ENCODE measurements around the gene C19orf53. TPM values are rescaled to one million over a fixed set of nuclear protein-coding genes. Genes with fewer than 3 reads are reported as not detected.
A peak's percentile ranks its signal among the peaks of the same experiment; 100 is the strongest.

Gene C19orf53
- total RNA-seq, 3 donors from 2014 or later (not counting 1 experiment from before 2014, with no cell fraction given): 52.2 to 56.6 (median 54.7) TPM

DNA sequence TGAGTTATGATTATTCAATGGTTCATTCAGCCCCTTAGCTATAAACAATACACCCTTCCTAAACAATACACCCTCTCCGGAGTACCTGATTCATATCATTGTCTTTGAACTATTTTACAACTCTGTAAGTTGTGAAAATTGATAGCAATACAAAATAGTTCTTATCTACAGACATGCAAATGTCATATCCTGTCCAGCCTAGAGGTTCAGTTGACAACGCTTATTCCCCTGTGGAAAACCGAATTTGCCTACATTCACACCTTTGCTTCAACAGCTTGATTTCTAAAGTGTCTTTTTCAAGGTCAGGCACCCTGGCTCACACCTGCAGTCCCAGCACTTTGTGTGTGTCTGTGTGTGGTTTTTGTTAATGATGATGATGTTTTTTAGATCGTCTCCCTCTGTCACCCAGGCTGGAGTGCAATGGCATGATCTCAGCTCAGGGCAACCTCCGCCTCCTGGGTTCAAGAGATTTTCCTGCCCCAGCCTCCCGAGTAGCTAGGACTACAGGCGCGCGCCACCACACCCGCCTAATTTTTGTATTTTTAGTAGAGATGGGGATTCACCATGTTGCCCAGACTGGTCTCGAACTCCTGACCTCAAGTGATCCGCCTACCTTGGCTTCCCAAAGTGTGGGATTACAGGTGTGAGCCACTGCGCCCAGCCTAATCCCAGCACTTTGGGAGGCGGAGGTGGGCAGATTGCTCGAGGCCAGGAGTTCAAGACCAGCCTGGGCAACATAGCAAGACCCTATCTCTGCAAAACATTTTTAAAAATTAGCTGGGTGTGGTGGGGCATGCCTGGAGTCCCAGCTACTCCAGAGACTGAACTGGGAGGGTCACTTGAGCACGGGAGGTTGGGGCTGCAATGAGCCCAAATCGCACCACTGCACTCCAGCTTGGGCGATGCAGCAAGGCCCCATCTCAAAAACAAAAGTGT lies 9.6 kb downstream of the C19orf53 start:
- Mint-ChIP-seq H3K9me3 (no peaks in the 10 kb centered on the region), H3K4me3 (no peak overlapping the region), H3K27me3 (ENCODE audit: low read depth in 2 of 2) (no peaks in the 10 kb centered on the region), H3K4me1 (peaks cover 17 to 20% of the 10 kb centered on the region in 2 donors), H3K27ac (no peak overlapping the region), H3K36me3 (no peaks in the 10 kb centered on the region)
- intact Hi-C loops (cut with micrococcal nuclease): loop anchor here (2.0 kb wide), 1 partner anchor 53 kb away; no protein-coding TSS in a partner anchor
- Histone ChIP-seq H3K27ac (ENCODE audit: low read length) (no peak overlapping the region), H3K36me3 (ENCODE audit: control insufficient read depth, insufficient read depth, low read length) (peaks cover 8% of the 10 kb centered on the region), H3K9me3 (ENCODE audit: control insufficient read depth, insufficient read depth, low read length) (no peaks in the 10 kb centered on the region), H3K27me3 (ENCODE audit: control insufficient read depth, insufficient read depth, low read length) (no peaks in the 10 kb centered on the region), H3K4me1 (ENCODE audit: control insufficient read depth, insufficient read depth, low read length) (peaks cover 34% of the 10 kb centered on the region), H3K4me3 (ENCODE audit: low read length) (no peak overlapping the region)
- TF ChIP-seq, protein P1, sequence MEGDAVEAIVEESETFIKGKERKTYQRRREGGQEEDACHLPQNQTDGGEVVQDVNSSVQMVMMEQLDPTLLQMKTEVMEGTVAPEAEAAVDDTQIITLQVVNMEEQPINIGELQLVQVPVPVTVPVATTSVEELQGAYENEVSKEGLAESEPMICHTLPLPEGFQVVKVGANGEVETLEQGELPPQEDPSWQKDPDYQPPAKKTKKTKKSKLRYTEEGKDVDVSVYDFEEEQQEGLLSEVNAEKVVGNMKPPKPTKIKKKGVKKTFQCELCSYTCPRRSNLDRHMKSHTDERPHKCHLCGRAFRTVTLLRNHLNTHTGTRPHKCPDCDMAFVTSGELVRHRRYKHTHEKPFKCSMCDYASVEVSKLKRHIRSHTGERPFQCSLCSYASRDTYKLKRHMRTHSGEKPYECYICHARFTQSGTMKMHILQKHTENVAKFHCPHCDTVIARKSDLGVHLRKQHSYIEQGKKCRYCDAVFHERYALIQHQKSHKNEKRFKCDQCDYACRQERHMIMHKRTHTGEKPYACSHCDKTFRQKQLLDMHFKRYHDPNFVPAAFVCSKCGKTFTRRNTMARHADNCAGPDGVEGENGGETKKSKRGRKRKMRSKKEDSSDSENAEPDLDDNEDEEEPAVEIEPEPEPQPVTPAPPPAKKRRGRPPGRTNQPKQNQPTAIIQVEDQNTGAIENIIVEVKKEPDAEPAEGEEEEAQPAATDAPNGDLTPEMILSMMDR (IDR thresholded peaks at IDR 0.05): no peak
- DNase-seq: no peak
- 78% methylated on average over 17 of the region's 18 CpGs for WGBS (ENCODE audit: insufficient coverage)
- no peak for ATAC-seq

DNA sequence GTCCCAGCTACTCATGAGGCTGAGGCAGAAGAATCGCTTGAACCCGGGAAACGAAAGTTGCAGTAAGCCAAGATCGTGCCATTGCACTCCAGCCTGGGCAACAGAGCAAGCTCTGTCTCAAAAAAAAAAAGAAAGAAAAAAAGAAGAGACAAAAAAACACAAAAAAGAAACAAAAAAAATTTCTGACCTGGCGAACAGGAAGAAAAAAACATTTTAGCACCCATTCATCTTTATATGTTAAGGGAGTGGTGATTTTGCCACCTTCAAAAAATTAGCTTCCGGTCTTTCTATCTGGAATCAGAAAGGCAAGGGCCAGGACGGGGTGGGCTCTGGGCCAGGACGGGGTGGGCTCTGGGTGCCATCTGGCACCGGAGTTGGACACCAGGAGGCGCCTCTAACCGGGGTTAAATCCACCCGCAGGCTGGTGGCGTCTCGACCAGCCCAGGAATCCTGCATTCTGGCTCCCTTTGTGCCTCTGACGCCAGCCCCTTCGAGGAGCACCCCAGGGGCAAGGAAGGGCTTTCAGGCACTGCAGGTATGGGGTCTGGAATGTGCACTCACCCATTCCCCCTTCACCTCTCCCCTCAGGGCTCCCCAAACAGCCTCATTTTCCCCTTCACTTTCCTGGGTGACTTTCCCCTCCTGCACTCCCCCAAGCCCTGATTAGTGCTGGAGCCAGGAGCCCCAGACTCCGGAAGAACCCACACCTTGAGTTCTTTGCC lies 10.6 kb downstream of the C19orf53 start:
- intact Hi-C loops (cut with micrococcal nuclease): loop anchor here (1.0 to 2.0 kb wide), 2 partner anchors 52 to 77 kb away; no protein-coding TSS in a partner anchor
- Mint-ChIP-seq H3K9me3 (no peaks in the 10 kb centered on the region), H3K4me1 (peaks cover 21 to 26% of the 10 kb centered on the region in 2 donors), H3K4me3 (peak overlapping the region; percentile 45), H3K27ac (peak overlapping the region; percentile 21 to 75), H3K36me3 (no peaks in the 10 kb centered on the region), H3K27me3 (ENCODE audit: low read depth in 2 of 2) (no peaks in the 10 kb centered on the region)
- TF ChIP-seq, protein P1 (IDR thresholded peaks at IDR 0.05): peak; percentile 79
- H3K36me3 ChIP-seq (ENCODE audit: control insufficient read depth, insufficient read depth, low read length): no peaks in the 10 kb centered on the region
- H3K4me3 ChIP-seq (ENCODE audit: low read length): no peak overlapping the region
- WGBS (ENCODE audit: insufficient coverage): 25% methylated on average over 16 of the region's 17 CpGs
- ATAC-seq (peak; percentile 72 to 80 (median 80)), DNase-seq (peak; percentile 67 to 86)
- peaks cover 45% of the 10 kb centered on the region for H3K4me1 ChIP-seq (ENCODE audit: control insufficient read depth, insufficient read depth, low read length)
- no peaks in the 10 kb centered on the region for H3K9me3 ChIP-seq (ENCODE audit: control insufficient read depth, insufficient read depth, low read length)
- no peak overlapping the region for H3K27ac ChIP-seq (ENCODE audit: low read length)
- H3K27me3 ChIP-seq (ENCODE audit: control insufficient read depth, insufficient read depth, low read length): no peaks in the 10 kb centered on the region

DNA sequence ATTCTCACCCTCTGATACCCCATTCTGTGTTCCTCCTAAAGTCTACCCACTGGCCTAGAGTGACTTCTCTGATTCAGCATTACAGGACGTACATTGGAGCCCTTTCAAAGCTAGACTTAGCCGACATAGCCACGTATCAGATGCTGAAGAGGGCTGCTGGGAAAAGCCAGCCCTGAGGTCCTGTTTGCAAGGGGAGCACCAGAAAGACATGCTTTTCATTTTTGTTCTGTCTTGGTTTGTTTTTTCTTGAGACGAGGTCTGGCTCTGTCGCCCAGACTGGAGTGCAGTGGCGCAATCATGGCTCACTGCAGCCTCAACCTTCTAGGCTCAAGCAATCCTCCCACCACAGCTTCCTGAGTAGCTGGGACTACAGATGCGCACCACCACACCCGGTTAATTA lies 14.7 kb downstream of the C19orf53 start:
- no peaks in the 10 kb centered on the region for H3K9me3 ChIP-seq (ENCODE audit: control insufficient read depth, insufficient read depth, low read length)
- no peaks in the 10 kb centered on the region for H3K36me3 ChIP-seq (ENCODE audit: control insufficient read depth, insufficient read depth, low read length)
- no peak overlapping the region for H3K4me3 ChIP-seq (ENCODE audit: low read length)
- intact Hi-C loops (cut with micrococcal nuclease): no loop called here
- H3K27me3 Mint-ChIP-seq (ENCODE audit: low read depth in 2 of 2): no peaks in the 10 kb centered on the region
- H3K27me3 ChIP-seq (ENCODE audit: control insufficient read depth, insufficient read depth, low read length): no peaks in the 10 kb centered on the region
- DNase-seq: peak; percentile 30 to 60
- peak overlapping the region; percentile 72 to 78 for H3K27ac Mint-ChIP-seq
- 16% methylated on average over 8 of the region's 8 CpGs for WGBS (ENCODE audit: insufficient coverage)
- H3K36me3 Mint-ChIP-seq: no peaks in the 10 kb centered on the region
- no peaks in the 10 kb centered on the region for H3K9me3 Mint-ChIP-seq
- H3K4me1 ChIP-seq (ENCODE audit: control insufficient read depth, insufficient read depth, low read length): peaks cover 53% of the 10 kb centered on the region
- ATAC-seq: peak in 2 of 3 donors; percentile 10 to 12
- peaks cover 30 to 36% of the 10 kb centered on the region in 2 donors for H3K4me1 Mint-ChIP-seq
- H3K4me3 Mint-ChIP-seq: peak overlapping the region; percentile 69
- TF ChIP-seq, protein P1 (IDR thresholded peaks at IDR 0.05): no peak
- peak overlapping the region; percentile 51 for H3K27ac ChIP-seq (ENCODE audit: low read length)

All from natural killer cell (primary cell).